ENCODE results near the gene ZEB1.
"Not testable (repeated sequence)": the region's sequence is repeated elsewhere in the genome, so short reads cannot be mapped to it uniquely, and the experiment has no call there.

Gene ZEB1

GRCh38 chr10:31422634-31423033 lies 103.6 kb downstream of the ZEB1 start:
- no peak for DNase-seq (ENCODE audit: low read depth in 2 of 2)

- DNase-seq (ENCODE audit: low read depth in 2 of 2), result no peak
Measured at GRCh38 chr10:31424473-31424872, 105.5 kb downstream of the ZEB1 start.

GRCh38 chr10:31426401-31426800 lies 107.4 kb downstream of the ZEB1 start:
- no peak for DNase-seq (ENCODE audit: low read depth in 2 of 2)

DNA sequence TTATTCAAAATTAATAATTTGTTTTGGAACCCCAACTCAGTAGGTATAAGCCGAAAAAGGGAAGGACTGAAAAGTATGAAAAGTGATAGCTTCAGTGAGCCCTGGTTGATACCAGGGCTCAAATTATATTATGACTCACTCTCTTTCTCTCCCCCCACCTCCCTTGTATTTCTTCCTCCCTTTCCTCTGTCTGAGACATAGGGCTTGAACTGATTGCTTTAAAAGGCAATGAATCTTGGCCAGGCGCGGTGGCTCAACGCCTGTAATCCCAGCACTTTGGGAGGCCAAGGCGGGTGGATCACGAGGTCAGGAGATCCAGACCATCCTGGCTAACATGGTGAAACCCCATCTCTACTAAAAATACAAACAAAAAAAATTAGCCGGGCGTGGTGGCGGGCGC lies 108.3 kb downstream of the ZEB1 start:
- not testable (repeated sequence) for DNase-seq (ENCODE audit: low read depth in 2 of 2)

DNA sequence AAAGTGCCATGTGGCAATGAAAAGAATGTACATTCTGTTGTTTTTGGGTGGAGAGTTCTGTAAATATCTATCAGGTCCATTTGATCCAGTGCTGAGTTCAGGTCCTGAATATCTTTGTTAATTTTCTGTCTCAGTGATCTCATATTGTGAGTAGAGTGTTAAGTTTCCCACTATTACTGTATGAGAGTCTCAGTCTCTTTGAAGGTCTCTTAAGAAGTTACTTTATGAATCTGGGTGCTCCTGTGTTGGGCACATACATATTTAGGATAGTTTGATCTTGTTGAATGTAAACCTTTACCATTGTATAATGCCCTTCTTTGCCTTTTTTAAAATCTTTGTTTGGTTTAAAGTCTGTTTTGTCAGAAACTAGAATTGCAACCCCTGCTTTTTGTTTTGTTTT lies 109.5 kb downstream of the ZEB1 start:
- DNase-seq (ENCODE audit: low read depth in 2 of 2), result not testable (repeated sequence)

DNA sequence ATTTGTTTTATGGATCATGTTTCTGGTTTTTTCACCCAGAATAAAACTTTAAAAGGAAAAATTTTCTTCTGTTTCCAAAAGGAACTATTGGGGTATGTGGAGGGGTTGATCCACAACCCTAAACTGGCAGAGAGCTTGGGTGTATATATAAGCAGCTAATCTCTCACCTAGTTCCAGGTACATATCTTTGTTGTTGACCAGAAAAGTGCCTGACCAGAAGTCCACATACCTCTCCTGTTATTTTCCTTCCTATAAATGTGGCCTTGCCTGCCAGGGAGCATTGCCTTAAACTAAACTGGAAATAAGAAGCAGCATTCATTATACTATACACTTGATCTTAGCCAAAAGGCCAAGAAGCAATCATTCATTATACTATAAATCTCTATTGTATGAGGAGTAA lies 112.0 kb downstream of the ZEB1 start:
- no peak for DNase-seq (ENCODE audit: low read depth in 2 of 2)

DNA sequence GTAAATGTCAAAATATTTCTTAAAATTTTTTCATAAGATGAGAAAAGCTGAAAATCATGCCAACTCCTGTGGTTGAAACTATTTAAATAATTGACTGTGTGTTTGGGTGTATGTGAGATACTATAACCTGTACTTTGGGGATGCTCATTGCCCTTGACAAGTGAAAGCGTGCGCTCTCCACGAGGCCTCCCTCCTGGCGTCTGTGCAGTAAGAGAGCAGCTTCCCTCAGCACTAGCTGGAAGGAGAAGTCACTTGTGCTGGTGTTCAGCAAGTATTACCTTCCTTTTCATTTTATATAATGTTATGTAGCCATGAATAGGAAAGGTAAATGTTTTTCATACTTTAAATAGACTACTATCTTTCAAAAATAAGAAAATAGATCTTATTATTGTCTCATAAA lies 118.9 kb downstream of the ZEB1 start:
- DNase-seq (ENCODE audit: low read depth in 2 of 2), result no peak

GRCh38 chr10:31451766-31452165 lies 132.8 kb downstream of the ZEB1 start:
- DNase-seq (ENCODE audit: low read depth in 2 of 2), result no peak

GRCh38 chr10:31456468-31456867 lies 137.5 kb downstream of the ZEB1 start:
- DNase-seq (ENCODE audit: low read depth in 2 of 2), result no peak

- no peak for DNase-seq (ENCODE audit: low read depth in 2 of 2)
Measured at GRCh38 chr10:31457858-31458257, 138.8 kb downstream of the ZEB1 start.

DNA sequence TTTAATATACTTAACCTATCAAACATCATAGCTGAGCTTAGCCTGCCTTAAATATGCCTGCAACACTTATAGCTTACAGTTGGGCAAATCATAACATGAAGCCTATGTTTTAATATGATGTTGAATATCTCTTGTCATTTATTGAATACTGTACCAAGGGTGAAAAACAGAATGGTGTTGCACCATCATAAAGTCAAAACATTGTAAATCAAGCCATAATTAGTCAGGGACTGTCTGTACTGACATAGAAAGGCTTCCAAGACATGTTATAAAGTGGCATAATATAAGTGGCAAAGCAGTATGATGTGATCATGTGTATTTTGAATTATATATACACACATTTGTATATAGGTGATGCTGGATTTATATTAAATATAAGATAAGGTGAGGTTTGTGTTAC lies 140.0 kb downstream of the ZEB1 start:
- DNase-seq (ENCODE audit: low read depth in 2 of 2), result no peak

GRCh38 chr10:31460242-31460641 lies 141.2 kb downstream of the ZEB1 start:
- no peak for DNase-seq (ENCODE audit: low read depth in 2 of 2)

GRCh38 chr10:31464552-31464951 lies 145.5 kb downstream of the ZEB1 start:
- DNase-seq (ENCODE audit: low read depth in 2 of 2), result no peak

- DNase-seq (ENCODE audit: low read depth in 2 of 2), result no peak
Measured at GRCh38 chr10:31466313-31466712, 147.3 kb downstream of the ZEB1 start.

GRCh38 chr10:31467791-31468535 lies 148.9 kb downstream of the ZEB1 start:
- DNase-seq (ENCODE audit: low read depth in 2 of 2), result no peak

DNA sequence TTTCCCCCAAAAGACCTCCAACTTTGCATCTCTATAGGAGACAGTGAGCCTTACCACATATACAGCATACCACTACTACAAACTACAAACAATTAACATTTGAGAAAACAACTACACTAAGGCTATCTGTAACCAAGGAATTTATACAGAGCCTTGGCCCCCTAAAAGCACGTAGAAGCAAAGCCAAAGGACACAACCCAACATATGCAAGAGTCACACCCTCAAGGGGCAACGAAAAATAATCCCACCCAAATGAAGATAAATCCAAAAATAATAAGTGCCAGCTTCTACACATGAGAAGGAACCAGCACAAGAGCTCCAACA lies 149.5 kb downstream of the ZEB1 start:
- DNase-seq (ENCODE audit: low read depth in 2 of 2), result no peak

DNA sequence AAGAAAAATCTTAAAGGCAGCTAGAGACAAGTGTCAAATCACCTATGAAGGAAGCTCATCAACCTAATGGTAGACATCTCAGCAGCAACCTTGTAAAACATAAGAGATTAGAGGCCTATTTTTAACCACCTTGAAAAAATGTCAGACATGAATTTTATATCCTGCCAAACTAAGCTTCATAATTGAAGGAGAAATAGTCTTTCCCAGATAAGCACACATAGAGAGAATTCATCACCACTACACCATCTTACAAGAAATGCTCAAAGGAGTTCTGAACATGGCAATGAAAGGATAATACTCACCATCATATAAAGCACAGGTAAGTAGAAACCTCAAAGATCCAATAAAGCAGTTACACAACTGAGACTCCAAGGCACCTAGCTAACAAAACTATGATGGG lies 156.5 kb downstream of the ZEB1 start:
- DNase-seq (ENCODE audit: low read depth in 2 of 2), result no peak

- no peak for DNase-seq (ENCODE audit: low read depth in 2 of 2)
Measured at GRCh38 chr10:31476088-31476487, 157.1 kb downstream of the ZEB1 start.

DNA sequence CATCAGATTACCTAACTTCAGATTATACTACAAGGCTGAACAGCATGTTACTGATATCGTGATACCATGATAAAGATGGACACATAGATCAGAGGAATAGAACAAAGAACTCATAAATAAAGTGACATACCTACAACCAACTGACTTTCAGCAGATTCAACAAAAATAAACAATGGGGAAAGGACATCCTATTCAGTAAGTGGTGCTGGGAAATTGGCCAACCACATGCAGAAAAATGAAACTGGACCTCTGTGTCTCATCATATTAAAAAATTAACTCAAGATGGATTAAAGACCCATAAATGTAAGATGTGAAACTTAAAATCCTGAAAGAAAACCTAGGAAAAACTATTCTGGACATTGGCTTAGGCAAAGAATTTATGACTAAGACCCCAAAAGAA lies 158.6 kb downstream of the ZEB1 start:
- DNase-seq (ENCODE audit: low read depth in 2 of 2), result no peak

DNA sequence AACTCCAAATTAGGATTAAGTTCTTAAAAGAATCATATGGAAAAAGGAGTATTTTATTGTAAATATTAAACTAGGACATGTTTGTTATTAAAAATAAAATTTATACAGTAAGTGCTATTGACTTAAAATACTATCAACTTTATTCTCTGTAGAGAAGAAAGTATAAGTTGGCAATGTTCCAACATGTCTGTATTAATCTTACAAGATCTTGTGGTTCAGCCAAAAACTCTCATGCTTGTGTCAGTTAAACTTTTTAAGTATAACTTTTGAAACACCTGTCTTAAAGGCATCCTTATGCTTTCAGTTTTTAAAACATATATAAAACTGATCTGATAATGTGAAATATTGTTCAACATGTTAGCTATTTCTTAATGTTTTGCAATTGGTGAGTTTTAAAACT lies 160.7 kb downstream of the ZEB1 start:
- no peak for DNase-seq (ENCODE audit: low read depth in 2 of 2)

- no peak for DNase-seq (ENCODE audit: low read depth in 2 of 2)
Measured at GRCh38 chr10:31483546-31483945, 164.5 kb downstream of the ZEB1 start.

DNA sequence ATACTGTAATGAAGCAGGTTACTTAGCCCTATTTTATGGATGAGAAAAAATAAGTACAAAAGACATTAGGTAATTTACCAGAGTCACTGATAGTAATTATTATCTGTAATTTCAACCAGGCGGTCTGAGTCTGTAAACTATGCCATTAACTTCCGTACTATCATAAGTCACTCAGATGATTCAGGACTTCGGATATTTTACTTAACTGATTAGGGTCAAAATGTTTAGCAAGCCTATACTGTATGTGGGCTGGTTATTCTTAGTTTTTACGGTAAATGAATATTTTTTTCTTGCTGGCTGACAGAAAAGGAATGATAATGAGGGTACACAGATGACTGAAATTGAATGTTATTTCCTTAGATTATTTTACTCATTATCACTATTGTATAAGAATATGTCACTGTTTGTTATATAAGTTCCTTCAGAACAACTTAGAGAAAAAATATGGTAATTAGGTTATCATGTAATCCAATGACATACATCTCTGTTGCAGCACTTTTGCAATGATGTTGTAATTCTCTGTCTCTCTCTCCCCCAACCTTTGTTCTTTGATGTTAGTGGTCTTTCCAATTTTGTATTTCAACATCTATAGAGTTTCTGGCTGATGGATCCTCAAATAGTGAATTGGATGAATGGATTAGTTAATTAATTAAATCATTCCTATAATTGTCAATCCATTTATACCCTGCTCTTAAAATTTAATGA lies 165.6 kb downstream of the ZEB1 start:
- DNase-seq (ENCODE audit: low read depth in 2 of 2), result no peak

DNA sequence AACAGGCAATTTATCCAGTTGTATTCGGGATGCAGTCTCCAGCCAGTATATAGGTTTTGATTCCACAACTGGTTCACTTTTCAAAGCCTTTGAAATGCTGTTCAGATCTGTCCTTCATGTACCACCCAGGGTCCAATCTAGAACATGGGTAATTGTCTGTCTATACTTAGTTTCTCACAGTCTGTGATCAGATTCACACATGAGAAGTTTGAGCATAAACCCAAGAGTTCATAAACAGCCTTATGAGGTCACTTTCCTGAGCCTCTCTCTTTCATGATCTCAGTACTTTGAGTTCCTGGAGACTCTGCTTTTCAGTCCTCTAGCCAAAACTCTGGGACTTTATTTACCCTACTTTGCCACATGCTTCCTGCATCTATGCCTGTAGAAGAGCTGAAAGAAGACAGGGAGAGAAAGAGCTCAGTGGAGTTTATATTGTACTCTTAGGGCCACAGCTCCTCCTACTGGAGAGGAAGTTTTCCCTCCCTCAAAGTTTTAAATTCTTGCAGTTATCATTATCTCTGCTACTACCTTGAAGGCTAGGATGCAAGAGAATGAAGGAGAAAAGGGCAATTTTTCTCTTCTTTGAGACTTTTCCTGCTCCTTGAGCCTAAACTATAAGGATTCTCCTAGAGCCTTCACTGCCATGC lies 172.0 kb downstream of the ZEB1 start:
- no peak for DNase-seq (ENCODE audit: low read depth in 2 of 2)

Data from stimulated activated CD8-positive, alpha-beta memory T cell treated with anti-CD3 and anti-CD28 coated beads, Interleukin-2, amount 100 ng/mL, for 48 hours (primary cell).